Smooth muscle cell (in vitro differentiated cells): ENCODE measurements around the gene CEP170B. TPM values are rescaled to one million over a fixed set of nuclear protein-coding genes. Genes with fewer than 3 reads are reported as not detected.
"Not testable (repeated sequence)": the region's sequence is repeated elsewhere in the genome, so short reads cannot be mapped to it uniquely, and the experiment has no call there.

Source experiments
- DNase-seq: peaks from one replicate; lab custom pipeline; 2025; ENCODE audit not compliant: unreplicated experiment; lab: John Stamatoyannopoulos, UW
- H2AFZ ChIP-seq: fragments of 200-600 bp; sonication (generic); 2 replicates; pipeline ENCODE4 v1.6.0; 2016; ENCODE audit warnings: antibody characterized with exemption, low read depth, mild to moderate bottlenecking
- H3F3A ChIP-seq: fragments of 200-600 bp; sonication (generic); 2 replicates; pipeline ENCODE4 v1.6.0; 2017; ENCODE audit warnings: antibody characterized with exemption, low read depth
- H3K27ac ChIP-seq: fragments of 200-600 bp; sonication (generic); 2 replicates; pipeline ENCODE4 v1.5.1; 2016; ENCODE audit warnings: low read depth, mild to moderate bottlenecking
- H3K27me3 ChIP-seq: fragments of 200-600 bp; sonication (generic); 2 replicates; pipeline ENCODE4 v1.6.1; 2016; ENCODE audit warnings: low read depth, mild to moderate bottlenecking
- H3K36me3 ChIP-seq: fragments of 200-600 bp; sonication (generic); 2 replicates; pipeline ENCODE4 v1.5.1; 2016; ENCODE audit warnings: low read depth
- H3K4me1 ChIP-seq: fragments of 200-600 bp; sonication (generic); 2 replicates; pipeline ENCODE4 v1.5.1; 2016; ENCODE audit warnings: low read depth
- H3K4me2 ChIP-seq: fragments of 200-600 bp; sonication (generic); 2 replicates; pipeline ENCODE4 v1.6.0; 2016; ENCODE audit warnings: mild to moderate bottlenecking
- H3K4me3 ChIP-seq: fragments of 200-600 bp; sonication (generic); 2 replicates; pipeline ENCODE4 v1.5.1; 2016; ENCODE audit warnings: mild to moderate bottlenecking
- H3K79me2 ChIP-seq: fragments of 200-600 bp; sonication (generic); 2 replicates; pipeline ENCODE4 v1.6.0; 2016; ENCODE audit warnings: low read depth, mild to moderate bottlenecking
- H3K9ac ChIP-seq: fragments of 200-600 bp; sonication (generic); 2 replicates; pipeline ENCODE4 v1.6.0; 2016; ENCODE audit warnings: low read depth
- H3K9me3 ChIP-seq: fragments of 200-600 bp; sonication (generic); replicated peaks from 2 replicates; pipeline ENCODE4 v1.5.1; 2016; ENCODE audit warnings: low read depth
- H4K20me1 ChIP-seq: fragments of 200-600 bp; sonication (generic); 2 replicates; pipeline ENCODE4 v1.6.0; 2016; ENCODE audit warnings: low read depth
- WGBS: methylation state at CpG from one replicate; pipeline ENCODE4 v1.1.7; 2016; ENCODE audit warnings: low lambda C conversion rate; 5-methylcytosine and 5-hydroxymethylcytosine counted together
- polyA plus RNA-seq: library from polyadenylated mRNA; unstranded; fragments of >200 nt; fragmentation: Nextera tagmentation; extraction: Ambion mirVana; gene quantifications from 2 replicates; pipeline ENCODE4 v1.2.1, GENCODE V29; 2016
- total RNA-seq: library from RNA; depleted of rRNA; stranded (reverse); fragments of >200 nt; gene quantifications from 2 replicates; pipeline ENCODE4 v1.2.3, GENCODE V29; 2014
- TF ChIP-seq, protein P1 (sequence below): fragments of 200-600 bp; sonication (generic); IDR thresholded peaks from 2 replicates; pipeline ENCODE4 v1.5.1; 2017; ENCODE audit warnings: borderline replicate concordance, mild to moderate bottlenecking, antibody characterized with exemption; ENCODE audit not compliant: insufficient read depth, poor library complexity, severe bottlenecking

CEP170B gene
- total and polyA plus RNA-seq, 2 experiments from 2014 or later: 5.9 to 9.8 TPM

DNA sequence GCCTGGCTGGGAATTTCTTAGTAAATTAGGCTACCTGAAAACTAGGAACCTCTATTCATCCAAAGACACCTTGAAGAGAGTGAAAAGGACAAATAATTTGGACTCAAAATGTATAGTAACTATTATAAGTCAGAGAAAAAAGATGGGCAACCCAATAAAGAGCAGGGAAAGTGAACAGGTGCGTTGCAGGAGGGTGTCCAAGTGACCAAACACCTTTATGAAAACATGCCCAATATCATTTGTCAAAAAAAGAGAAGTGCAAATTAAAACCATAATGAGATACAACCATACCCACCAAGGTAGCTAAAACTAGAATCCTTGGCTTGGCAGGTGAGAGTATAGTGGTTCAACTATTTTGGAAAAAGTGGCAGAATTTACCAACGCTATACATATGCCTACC lies 34.7 kb downstream of the CEP170B start:
- H3K9ac ChIP-seq: no peak overlapping the region

DNA sequence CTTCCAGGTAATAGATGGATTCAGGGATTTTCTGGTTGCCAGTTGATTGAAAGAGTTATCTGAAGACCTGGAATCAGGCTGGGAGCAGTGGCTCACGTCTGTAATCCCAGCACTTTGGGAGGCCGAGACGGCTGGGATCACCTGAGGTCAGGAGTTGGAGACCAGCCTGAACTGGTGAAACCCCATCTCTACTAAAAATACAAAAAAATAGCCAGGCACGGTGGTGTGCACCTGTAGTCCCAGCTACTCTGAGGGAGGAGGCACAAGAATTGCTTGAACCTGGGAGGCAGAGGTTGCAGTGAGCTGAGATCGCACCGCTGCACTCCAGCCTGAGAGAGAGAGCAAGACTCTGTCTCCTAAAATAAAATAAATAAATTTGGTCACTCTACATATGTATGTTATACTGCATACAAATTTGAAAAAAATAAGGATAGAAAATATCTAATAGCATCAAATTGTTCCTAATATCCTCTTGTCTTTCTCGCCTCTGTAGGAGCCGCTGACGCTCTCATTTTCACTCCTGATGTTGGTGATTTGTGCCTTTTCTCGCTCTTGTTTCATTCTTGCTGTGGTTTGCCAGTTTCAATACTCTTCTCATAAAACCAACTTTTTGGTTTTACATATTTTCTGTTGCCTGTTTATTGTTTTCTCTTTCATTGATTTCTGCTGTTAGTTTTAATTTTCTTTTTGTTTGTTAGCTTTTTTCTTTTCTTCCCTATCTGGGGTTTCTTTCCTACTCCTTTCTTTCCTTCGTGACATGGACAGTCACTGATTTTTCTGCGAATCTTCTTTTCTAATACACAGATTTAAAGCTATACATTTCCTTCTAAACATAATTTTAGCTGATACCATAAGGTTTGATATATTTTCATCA lies 35.8 kb downstream of the CEP170B start:
- H3K79me2 ChIP-seq: no peaks in the 10 kb centered on the region
- DNase-seq: no peak
- peaks cover 14% of the 10 kb centered on the region for H3K27me3 ChIP-seq
- H3K4me3 ChIP-seq: no peak overlapping the region
- no peaks in the 10 kb centered on the region for H3K36me3 ChIP-seq
- H3K9ac ChIP-seq: no peak overlapping the region
- H4K20me1 ChIP-seq: no peaks in the 10 kb centered on the region
- no peak overlapping the region for H3K4me2 ChIP-seq
- H3K4me1 ChIP-seq: no peaks in the 10 kb centered on the region
- whole genome bisulfite sequencing: 89% methylated on average over 12 of the region's 12 CpGs
- TF ChIP-seq, protein P1, sequence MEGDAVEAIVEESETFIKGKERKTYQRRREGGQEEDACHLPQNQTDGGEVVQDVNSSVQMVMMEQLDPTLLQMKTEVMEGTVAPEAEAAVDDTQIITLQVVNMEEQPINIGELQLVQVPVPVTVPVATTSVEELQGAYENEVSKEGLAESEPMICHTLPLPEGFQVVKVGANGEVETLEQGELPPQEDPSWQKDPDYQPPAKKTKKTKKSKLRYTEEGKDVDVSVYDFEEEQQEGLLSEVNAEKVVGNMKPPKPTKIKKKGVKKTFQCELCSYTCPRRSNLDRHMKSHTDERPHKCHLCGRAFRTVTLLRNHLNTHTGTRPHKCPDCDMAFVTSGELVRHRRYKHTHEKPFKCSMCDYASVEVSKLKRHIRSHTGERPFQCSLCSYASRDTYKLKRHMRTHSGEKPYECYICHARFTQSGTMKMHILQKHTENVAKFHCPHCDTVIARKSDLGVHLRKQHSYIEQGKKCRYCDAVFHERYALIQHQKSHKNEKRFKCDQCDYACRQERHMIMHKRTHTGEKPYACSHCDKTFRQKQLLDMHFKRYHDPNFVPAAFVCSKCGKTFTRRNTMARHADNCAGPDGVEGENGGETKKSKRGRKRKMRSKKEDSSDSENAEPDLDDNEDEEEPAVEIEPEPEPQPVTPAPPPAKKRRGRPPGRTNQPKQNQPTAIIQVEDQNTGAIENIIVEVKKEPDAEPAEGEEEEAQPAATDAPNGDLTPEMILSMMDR: no peak
- no peak overlapping the region for H2AFZ ChIP-seq
- H3K27ac ChIP-seq: no peak overlapping the region
- H3F3A ChIP-seq: no peaks in the 10 kb centered on the region
- no peaks in the 10 kb centered on the region for H3K9me3 ChIP-seq

More for the DNA sequence above, 34.7 kb downstream of the CEP170B start:
- no peaks in the 10 kb centered on the region for H3K79me2 ChIP-seq
- no peaks in the 10 kb centered on the region for H3K36me3 ChIP-seq
- no peak overlapping the region for H3K27ac ChIP-seq
- no peak overlapping the region for H2AFZ ChIP-seq
- TF ChIP-seq, protein P1: no peak
- no peaks in the 10 kb centered on the region for H3K4me1 ChIP-seq
- H3K4me3 ChIP-seq: no peak overlapping the region
- peaks cover 12% of the 10 kb centered on the region for H3K27me3 ChIP-seq
- H3F3A ChIP-seq: no peaks in the 10 kb centered on the region
- no peak for DNase-seq
- WGBS: 44% methylated on average over 2 of the region's 2 CpGs
- no peaks in the 10 kb centered on the region for H3K9me3 ChIP-seq
- no peak overlapping the region for H3K4me2 ChIP-seq
- H4K20me1 ChIP-seq: no peaks in the 10 kb centered on the region

DNA sequence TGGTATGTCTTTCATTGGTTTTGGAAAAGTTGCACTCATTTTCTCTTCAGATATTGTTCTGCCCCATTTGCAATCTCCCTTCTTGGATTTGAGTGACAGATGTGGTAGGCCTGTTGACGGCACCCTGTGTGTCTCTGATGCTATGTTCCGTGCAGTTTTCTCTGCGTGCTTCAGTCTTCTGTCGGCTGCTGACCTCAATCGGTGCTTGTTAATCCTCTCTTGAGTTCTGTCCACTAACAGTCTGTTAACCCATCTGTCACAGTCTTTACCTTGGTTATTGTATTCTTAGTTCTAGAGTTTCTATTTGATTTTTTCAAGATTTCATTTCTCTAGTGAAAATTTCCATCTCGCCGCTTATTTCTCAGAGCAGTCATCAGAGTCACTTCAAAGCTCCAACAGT lies 38.9 kb downstream of the CEP170B start:
- TF ChIP-seq, protein P1: no peak
- no peak overlapping the region for H2AFZ ChIP-seq
- H3K79me2 ChIP-seq: no peaks in the 10 kb centered on the region
- H3K4me1 ChIP-seq: no peaks in the 10 kb centered on the region
- H3K4me2 ChIP-seq: no peak overlapping the region
- H3K9ac ChIP-seq: no peak overlapping the region
- WGBS: 91% methylated on average over 7 of the region's 7 CpGs
- DNase-seq: no peak
- no peak overlapping the region for H3K4me3 ChIP-seq
- no peak overlapping the region for H3K27ac ChIP-seq
- H4K20me1 ChIP-seq: no peaks in the 10 kb centered on the region
- H3K36me3 ChIP-seq: no peaks in the 10 kb centered on the region
- no peaks in the 10 kb centered on the region for H3K9me3 ChIP-seq
- H3F3A ChIP-seq: no peaks in the 10 kb centered on the region
- peaks cover 25% of the 10 kb centered on the region for H3K27me3 ChIP-seq

- H3F3A ChIP-seq, H3K4me2 ChIP-seq, H3K9ac ChIP-seq, H3K79me2 ChIP-seq, H2AFZ ChIP-seq, DNase-seq, H3K4me3 ChIP-seq, H3K9me3 ChIP-seq, H3K4me1 ChIP-seq, H3K27ac ChIP-seq, H3K36me3 ChIP-seq, H4K20me1 ChIP-seq: not testable (repeated sequence)
- 71% methylated on average over 38 of the region's 38 CpGs for WGBS
- peaks cover 25% of the 10 kb centered on the region for H3K27me3 ChIP-seq
Measured at GRCh38 chr14:104904650-104905578, 39.8 kb downstream of the CEP170B start.

GRCh38 chr14:104905579-104905933 lies 40.5 kb downstream of the CEP170B start:
- not testable (repeated sequence) for H3K9ac ChIP-seq, H3K4me1 ChIP-seq, H3K4me3 ChIP-seq, H4K20me1 ChIP-seq, H3K36me3 ChIP-seq, H3K79me2 ChIP-seq, H3K27ac ChIP-seq, H3F3A ChIP-seq, H3K4me2 ChIP-seq, H3K9me3 ChIP-seq, DNase-seq, H2AFZ ChIP-seq
- peaks cover 25% of the 10 kb centered on the region for H3K27me3 ChIP-seq
- 83% methylated on average over 27 of the region's 28 CpGs for WGBS
